Endothelial cell of umbilical vein (primary cell): ENCODE measurements around the gene C4BPA.

Experiments
- EZH2 ChIP-seq: IDR thresholded peaks from 2 replicates; pipeline ENCODE4 v1.6.1; 2012; ENCODE audit warnings: borderline replicate concordance, low read depth, mild to moderate bottlenecking, moderate library complexity, low read length, inconsistent platforms; ENCODE audit not compliant: severe bottlenecking
- FOS ChIP-seq: IDR thresholded peaks from 2 replicates; pipeline ENCODE4 v1.6.1; 2011; ENCODE audit warnings: mild to moderate bottlenecking, low read length, moderate library complexity, borderline replicate concordance; ENCODE audit not compliant: insufficient read depth
- GATA2 ChIP-seq: IDR thresholded peaks from 2 replicates; pipeline ENCODE4 v1.7.0; 2011; ENCODE audit warnings: low read depth, mild to moderate bottlenecking, moderate library complexity, mixed read lengths, low read length; ENCODE audit not compliant: insufficient read length, insufficient read depth
- JUN ChIP-seq: IDR thresholded peaks from 2 replicates; pipeline ENCODE4 v1.6.1; 2011; ENCODE audit warnings: borderline replicate concordance, low read depth; ENCODE audit not compliant: insufficient read length, insufficient read depth
- MAX ChIP-seq: IDR thresholded peaks from 2 replicates; pipeline ENCODE4 v1.6.1; 2011; ENCODE audit not compliant: insufficient read depth, insufficient read length
- POLR2A ChIP-seq: IDR thresholded peaks from 2 replicates; pipeline ENCODE4 v1.6.1; 2012; ENCODE audit warnings: low read depth, mild to moderate bottlenecking, control low read depth, low read length
- POLR2AphosphoS5 ChIP-seq: IDR thresholded peaks from 2 replicates; pipeline ENCODE4 v1.6.1; 2012; ENCODE audit warnings: low read depth, mild to moderate bottlenecking, control low read depth, low read length, moderate library complexity; ENCODE audit not compliant: insufficient read depth
- TF ChIP-seq, protein P1 (sequence below), 2 donors: IDR thresholded peaks; 1 replicate in 1 of 2; 2 replicates in 1 of 2; pipeline ENCODE4 v1.5.1; 2011; ENCODE audit warnings: low read length in 2 of 2, mild to moderate bottlenecking in 2 of 2, moderate library complexity in 2 of 2, control low read depth in 1 of 2, inconsistent platforms in 1 of 2, low read depth in 1 of 2; ENCODE audit not compliant: insufficient read depth in 1 of 2; ENCODE audit errors: extremely low read depth in 1 of 2

GRCh38 chr1:207067665-207068064, 36.4 kb upstream of the C4BPA start:
- TF ChIP-seq, protein P1, sequence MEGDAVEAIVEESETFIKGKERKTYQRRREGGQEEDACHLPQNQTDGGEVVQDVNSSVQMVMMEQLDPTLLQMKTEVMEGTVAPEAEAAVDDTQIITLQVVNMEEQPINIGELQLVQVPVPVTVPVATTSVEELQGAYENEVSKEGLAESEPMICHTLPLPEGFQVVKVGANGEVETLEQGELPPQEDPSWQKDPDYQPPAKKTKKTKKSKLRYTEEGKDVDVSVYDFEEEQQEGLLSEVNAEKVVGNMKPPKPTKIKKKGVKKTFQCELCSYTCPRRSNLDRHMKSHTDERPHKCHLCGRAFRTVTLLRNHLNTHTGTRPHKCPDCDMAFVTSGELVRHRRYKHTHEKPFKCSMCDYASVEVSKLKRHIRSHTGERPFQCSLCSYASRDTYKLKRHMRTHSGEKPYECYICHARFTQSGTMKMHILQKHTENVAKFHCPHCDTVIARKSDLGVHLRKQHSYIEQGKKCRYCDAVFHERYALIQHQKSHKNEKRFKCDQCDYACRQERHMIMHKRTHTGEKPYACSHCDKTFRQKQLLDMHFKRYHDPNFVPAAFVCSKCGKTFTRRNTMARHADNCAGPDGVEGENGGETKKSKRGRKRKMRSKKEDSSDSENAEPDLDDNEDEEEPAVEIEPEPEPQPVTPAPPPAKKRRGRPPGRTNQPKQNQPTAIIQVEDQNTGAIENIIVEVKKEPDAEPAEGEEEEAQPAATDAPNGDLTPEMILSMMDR (IDR thresholded peaks at IDR 0.05; ENCODE audit: extremely low read depth in 1 of 2, insufficient read depth in 1 of 2, low read depth in 1 of 2, low read length in 2 of 2), result no peak
- TF ChIP-seq EZH2 (no peak), POLR2A (no peak), POLR2AphosphoS5 (no peak), FOS (no peak), GATA2 (no peak), JUN (no peak), MAX (no peak)
